Neural crest cell (in vitro differentiated cells): ENCODE measurements around the gene PTGER2. TPM values are rescaled to one million over a fixed set of nuclear protein-coding genes. Genes with fewer than 3 reads are reported as not detected.

Experiments
- DNase-seq: peaks from one replicate; pipeline ENCODE4 v3.0.0; 2021; ENCODE audit warnings: low read depth, mixed read lengths, low spot score
- H3K27ac Mint-ChIP-seq: one replicate; pipeline ENCODE4 v1.8.0; 2021; ENCODE audit warnings: mild to moderate bottlenecking, mixed read lengths; ENCODE audit not compliant: unreplicated experiment
- H3K27me3 Mint-ChIP-seq: 2 replicates; pipeline ENCODE4 v1.8.0; 2021; ENCODE audit warnings: low read depth, mild to moderate bottlenecking, mixed read lengths
- H3K36me3 Mint-ChIP-seq: 2 replicates; pipeline ENCODE4 v1.8.0; 2021; ENCODE audit warnings: low read depth, mild to moderate bottlenecking, mixed read lengths
- H3K4me1 Mint-ChIP-seq: 2 replicates; pipeline ENCODE4 v1.8.0; 2021; ENCODE audit warnings: mixed read lengths
- H3K4me3 Mint-ChIP-seq: one replicate; pipeline ENCODE4 v1.8.0; 2021; ENCODE audit warnings: mild to moderate bottlenecking, mixed read lengths
- H3K9me3 Mint-ChIP-seq: 2 replicates; pipeline ENCODE4 v1.8.0; 2021; ENCODE audit warnings: mixed read lengths
- total RNA-seq: library from RNA; stranded (reverse); gene quantifications from 2 replicates; pipeline ENCODE4 v1.2.1, GENCODE V29; 2021
- TF ChIP-seq, protein P1 (sequence below): fragments of 200-600 bp; sonication (generic); conservative IDR thresholded peaks from 2 replicates; pipeline ENCODE4 v1.5.0; 2021; ENCODE audit warnings: antibody characterized with exemption, mild to moderate bottlenecking

PTGER2 gene
- total RNA-seq, 1 donor from 2014 or later = not detected

- peak; percentile 2 for DNase-seq
- peaks cover 6% of the 10 kb centered on the region for H3K36me3 Mint-ChIP-seq
- no peaks in the 10 kb centered on the region for H3K9me3 Mint-ChIP-seq
- H3K27ac Mint-ChIP-seq = no peak overlapping the region
- peaks cover 92% of the 10 kb centered on the region for H3K27me3 Mint-ChIP-seq
- H3K4me1 Mint-ChIP-seq = peaks cover 18% of the 10 kb centered on the region
- H3K4me3 Mint-ChIP-seq = peak overlapping the region; percentile 85
- TF ChIP-seq, protein P1, sequence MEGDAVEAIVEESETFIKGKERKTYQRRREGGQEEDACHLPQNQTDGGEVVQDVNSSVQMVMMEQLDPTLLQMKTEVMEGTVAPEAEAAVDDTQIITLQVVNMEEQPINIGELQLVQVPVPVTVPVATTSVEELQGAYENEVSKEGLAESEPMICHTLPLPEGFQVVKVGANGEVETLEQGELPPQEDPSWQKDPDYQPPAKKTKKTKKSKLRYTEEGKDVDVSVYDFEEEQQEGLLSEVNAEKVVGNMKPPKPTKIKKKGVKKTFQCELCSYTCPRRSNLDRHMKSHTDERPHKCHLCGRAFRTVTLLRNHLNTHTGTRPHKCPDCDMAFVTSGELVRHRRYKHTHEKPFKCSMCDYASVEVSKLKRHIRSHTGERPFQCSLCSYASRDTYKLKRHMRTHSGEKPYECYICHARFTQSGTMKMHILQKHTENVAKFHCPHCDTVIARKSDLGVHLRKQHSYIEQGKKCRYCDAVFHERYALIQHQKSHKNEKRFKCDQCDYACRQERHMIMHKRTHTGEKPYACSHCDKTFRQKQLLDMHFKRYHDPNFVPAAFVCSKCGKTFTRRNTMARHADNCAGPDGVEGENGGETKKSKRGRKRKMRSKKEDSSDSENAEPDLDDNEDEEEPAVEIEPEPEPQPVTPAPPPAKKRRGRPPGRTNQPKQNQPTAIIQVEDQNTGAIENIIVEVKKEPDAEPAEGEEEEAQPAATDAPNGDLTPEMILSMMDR = no peak
Observed at GRCh38 chr14:52268279-52269061, 45.6 kb upstream of the PTGER2 start.

- H3K4me3 Mint-ChIP-seq = peak overlapping the region; percentile 85
- H3K27ac Mint-ChIP-seq = no peak overlapping the region
- TF ChIP-seq, protein P1 = no peak
- peaks cover 90% of the 10 kb centered on the region for H3K27me3 Mint-ChIP-seq
- no peaks in the 10 kb centered on the region for H3K9me3 Mint-ChIP-seq
- DNase-seq = no peak
- peaks cover 18% of the 10 kb centered on the region for H3K4me1 Mint-ChIP-seq
- H3K36me3 Mint-ChIP-seq = peaks cover 6% of the 10 kb centered on the region
Observed at GRCh38 chr14:52269100-52269499, 45.0 kb upstream of the PTGER2 start.

- DNase-seq = no peak
- peaks cover 18% of the 10 kb centered on the region for H3K4me1 Mint-ChIP-seq
- TF ChIP-seq, protein P1 = no peak
- H3K4me3 Mint-ChIP-seq = no peak overlapping the region
- H3K9me3 Mint-ChIP-seq = no peaks in the 10 kb centered on the region
- peaks cover 93% of the 10 kb centered on the region for H3K27me3 Mint-ChIP-seq
- H3K36me3 Mint-ChIP-seq = peaks cover 6% of the 10 kb centered on the region
- H3K27ac Mint-ChIP-seq = no peak overlapping the region
Observed at GRCh38 chr14:52269982-52270381, 44.1 kb upstream of the PTGER2 start.

GRCh38 chr14:52271538-52271937, 42.6 kb upstream of the PTGER2 start:
- peaks cover 3% of the 10 kb centered on the region for H3K36me3 Mint-ChIP-seq
- H3K4me3 Mint-ChIP-seq = no peak overlapping the region
- peaks cover 80% of the 10 kb centered on the region for H3K27me3 Mint-ChIP-seq
- H3K9me3 Mint-ChIP-seq = no peaks in the 10 kb centered on the region
- H3K4me1 Mint-ChIP-seq = peaks cover 18% of the 10 kb centered on the region
- DNase-seq = no peak
- H3K27ac Mint-ChIP-seq = no peak overlapping the region
- TF ChIP-seq, protein P1 = no peak

GRCh38 chr14:52272375-52272774, 41.7 kb upstream of the PTGER2 start:
- H3K9me3 Mint-ChIP-seq = no peaks in the 10 kb centered on the region
- H3K27ac Mint-ChIP-seq = no peak overlapping the region
- TF ChIP-seq, protein P1 = peak; percentile 33
- no peak for DNase-seq
- peaks cover 72% of the 10 kb centered on the region for H3K27me3 Mint-ChIP-seq
- H3K4me3 Mint-ChIP-seq = no peak overlapping the region
- H3K4me1 Mint-ChIP-seq = peaks cover 13% of the 10 kb centered on the region
- H3K36me3 Mint-ChIP-seq = no peaks in the 10 kb centered on the region
